CD1c-positive myeloid dendritic cell (primary cell): Measurements from ENCODE around the gene TLE5.

Experiments
- DNase-seq: peaks from one replicate; pipeline ENCODE4 v3.0.0-alpha.2; 2016; ENCODE audit errors: extremely low spot score

TLE5 gene, protein sequence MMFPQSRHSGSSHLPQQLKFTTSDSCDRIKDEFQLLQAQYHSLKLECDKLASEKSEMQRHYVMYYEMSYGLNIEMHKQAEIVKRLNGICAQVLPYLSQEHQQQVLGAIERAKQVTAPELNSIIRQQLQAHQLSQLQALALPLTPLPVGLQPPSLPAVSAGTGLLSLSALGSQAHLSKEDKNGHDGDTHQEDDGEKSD

DNA sequence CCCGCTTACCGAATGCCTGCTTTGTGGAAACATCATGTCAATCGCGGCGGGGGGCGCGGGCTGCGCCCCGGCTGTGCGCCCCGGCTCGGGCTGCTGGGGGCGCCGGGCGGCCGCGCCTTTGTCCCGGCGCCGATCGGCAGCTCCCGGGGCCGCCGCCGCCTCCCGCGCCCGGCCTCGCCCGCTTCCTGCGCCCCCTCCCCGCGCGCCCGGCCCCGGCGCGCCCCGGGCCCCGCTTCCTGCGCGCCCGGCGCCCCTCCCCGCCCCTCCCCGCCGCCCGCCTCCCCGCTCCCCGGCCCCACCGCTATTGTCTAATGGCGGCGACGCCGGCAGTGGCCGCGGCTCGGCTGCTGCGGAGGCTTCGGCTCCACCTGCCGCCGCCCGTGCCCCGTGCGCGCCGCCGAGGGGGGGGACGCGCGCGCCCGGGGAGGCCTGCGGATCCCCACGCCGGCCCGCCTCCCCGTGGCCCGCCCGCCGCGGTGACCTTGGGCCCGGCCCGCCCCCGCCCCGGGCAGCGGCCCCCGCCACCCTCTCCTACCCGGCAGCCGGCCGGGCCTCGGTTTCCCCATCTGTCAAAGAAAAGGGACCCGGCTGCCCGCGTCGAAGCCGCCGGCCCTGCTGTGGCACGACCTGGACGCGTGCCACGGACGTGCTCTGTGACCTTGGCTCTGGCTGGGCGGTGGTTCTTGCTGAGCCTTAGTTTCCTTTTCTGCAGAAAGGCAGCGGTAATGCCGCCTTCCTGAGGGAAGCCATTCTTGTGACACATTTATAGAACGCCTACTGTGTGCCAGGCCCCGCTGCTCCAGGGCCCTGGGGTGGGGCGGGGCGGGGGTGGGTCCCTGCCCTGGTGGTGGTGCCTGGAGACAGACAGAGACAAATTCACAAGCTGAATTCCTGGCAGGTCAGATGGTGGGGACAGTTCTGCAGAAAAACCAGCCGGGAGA lies at the start of gene TLE5:
TSS of gene TLE5 (minus strand) at position 331 of the 941 bp plus-strand sequence. CDS start at position 36, 295 bp downstream.
- DNase-seq: peak; percentile 69

DNA sequence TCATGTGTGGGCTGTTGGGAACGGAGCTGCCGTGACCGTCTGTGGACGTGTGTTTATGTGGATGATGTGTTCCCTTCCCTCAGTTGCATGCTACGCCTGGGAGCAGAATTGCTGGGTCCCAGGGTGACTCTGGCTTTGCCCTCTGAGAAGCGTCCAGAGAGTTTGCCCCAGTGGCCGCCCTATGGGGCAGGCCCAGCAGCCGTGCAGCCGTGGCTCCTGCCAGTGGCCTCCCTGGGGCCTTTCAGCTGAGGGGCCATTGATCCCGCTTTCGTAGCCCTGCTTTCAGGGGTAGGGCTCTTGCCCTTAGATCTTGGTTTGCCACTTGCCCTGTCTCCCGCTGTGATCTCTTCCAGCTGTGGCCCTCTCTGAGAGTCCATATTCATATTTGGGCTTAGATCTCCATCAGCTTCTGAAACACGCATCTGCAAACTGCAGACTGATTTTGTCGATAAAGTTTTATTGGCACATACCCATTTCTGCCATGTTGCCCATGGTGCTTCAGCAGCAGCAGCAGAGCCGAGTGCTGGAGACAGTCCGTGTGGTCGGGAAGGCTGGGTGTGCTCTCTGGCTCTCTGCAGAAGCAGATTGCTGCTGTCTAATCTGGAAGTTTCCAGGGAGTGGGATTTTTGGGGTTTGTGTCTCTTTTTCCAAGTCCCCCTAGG lies 49.4 kb upstream of the TLE5 start:
- no peak for DNase-seq

DNA sequence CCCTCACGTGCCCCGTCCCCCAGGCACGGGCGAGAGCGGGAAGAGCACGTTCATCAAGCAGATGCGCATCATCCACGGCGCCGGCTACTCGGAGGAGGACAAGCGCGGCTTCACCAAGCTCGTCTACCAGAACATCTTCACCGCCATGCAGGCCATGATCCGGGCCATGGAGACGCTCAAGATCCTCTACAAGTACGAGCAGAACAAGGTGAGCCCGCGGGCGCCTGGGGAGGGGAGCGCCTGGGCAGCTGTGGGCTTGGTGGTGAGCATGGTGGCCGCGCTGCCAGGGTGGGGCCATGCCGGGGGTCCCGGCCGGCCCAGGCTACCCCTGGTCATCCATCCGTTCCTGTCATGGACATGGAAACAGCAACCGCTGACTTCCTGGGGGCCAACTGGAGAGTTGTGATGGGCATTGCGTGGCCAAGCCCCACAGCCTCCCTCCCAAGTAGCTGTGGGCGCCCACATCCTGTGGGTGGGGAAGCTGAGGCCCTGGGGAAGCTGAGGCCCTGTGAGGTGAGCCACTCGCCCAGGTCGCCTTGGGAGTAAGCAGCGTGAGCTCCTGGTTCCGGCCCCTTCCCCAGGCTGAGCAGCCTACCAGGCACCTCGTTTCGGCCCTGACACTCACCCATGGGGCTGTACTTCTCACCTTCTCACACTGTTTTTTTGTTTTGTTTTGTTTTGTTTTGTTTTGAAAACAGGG lies 48.0 kb upstream of the TLE5 start:
- no peak for DNase-seq

DNA sequence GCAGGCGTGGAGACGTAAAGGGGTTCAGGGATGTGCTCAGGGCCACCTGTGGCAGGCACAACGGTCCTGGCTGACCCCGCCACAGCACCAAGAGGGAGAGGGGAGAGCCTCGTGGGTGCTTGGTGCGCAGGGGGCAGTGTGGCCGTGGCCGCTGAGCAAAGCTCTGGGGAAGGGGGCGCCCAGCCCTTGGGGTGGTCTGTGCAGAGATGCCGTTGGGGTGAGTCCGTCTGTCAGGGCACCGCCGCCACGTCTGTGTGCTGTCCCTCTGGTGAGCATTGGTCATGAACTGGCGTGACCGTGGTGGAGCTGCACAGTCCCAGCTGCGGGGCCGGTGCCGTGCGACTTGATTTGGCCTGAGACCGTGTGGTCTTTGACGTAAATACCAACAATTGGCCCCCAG lies 47.2 kb upstream of the TLE5 start:
- DNase-seq: no peak

DNA sequence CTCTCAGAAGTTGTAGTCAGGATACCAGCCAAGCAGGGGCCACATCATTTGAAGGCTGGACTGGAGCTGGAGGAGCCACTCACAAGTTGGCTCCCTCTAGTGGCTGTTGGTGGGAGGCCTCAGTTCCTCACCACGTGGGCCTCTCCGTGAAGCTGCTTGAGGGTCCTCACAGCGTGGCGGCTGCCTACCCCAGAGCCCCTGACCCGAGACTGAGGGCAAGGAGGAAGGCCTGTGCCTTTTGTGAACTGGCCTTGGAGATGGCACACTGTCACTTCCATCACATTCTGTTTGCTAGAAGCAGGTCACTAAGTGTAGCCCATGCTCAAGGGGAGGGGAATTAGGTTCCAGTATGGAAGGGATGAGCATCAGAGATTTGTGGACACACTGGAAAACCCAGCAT lies 46.5 kb upstream of the TLE5 start:
- DNase-seq: peak; percentile 74

DNA sequence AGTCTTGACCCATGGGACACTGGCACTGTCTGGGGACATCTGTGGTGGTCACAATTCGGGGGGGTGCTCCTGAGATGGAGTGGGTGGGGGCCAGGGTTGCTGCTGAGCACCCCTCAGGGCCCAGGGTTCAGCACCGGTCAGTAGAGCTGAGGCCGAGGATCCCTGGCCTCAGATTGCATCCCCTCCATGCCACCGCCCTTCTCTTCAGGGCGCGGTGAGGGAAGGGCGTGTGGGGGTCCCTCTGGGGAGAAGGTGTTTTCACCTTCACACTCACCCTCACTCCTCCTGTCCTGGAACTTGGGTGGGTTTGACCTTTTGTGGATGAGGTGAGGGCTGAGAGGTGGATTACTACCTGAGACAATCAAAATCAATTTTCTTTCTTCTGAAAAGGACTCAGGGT lies 45.4 kb upstream of the TLE5 start:
- DNase-seq: no peak

DNA sequence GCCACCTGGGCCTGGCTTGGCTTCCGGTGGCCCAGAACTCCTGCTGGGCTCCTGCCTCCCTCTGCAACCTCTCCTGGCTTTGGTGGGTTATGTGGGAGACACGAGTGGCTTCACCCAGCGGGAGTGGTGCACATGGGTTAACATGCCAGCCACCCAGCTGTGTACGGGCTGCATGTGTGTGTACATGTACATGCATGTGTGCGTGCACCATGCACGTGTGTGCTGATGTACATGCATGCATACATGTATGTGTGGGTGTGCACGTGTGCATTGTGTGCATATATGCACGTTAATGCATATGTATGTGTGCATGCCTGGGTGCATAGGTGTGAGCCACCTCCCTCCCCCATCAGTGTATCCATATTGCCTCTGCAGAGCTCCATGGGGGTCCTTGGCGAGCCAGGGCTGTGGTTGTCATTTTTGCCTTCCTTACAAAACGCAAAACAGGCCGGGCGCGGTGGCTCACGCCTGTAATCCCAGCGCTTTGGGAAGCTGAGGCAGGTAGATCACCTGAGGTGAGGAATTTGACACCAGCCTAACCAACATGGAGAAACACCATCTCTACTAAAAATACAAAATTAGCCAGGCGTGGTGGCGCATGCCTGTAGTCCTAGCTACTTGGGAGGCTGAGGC lies 44.3 kb upstream of the TLE5 start:
- no peak for DNase-seq

DNA sequence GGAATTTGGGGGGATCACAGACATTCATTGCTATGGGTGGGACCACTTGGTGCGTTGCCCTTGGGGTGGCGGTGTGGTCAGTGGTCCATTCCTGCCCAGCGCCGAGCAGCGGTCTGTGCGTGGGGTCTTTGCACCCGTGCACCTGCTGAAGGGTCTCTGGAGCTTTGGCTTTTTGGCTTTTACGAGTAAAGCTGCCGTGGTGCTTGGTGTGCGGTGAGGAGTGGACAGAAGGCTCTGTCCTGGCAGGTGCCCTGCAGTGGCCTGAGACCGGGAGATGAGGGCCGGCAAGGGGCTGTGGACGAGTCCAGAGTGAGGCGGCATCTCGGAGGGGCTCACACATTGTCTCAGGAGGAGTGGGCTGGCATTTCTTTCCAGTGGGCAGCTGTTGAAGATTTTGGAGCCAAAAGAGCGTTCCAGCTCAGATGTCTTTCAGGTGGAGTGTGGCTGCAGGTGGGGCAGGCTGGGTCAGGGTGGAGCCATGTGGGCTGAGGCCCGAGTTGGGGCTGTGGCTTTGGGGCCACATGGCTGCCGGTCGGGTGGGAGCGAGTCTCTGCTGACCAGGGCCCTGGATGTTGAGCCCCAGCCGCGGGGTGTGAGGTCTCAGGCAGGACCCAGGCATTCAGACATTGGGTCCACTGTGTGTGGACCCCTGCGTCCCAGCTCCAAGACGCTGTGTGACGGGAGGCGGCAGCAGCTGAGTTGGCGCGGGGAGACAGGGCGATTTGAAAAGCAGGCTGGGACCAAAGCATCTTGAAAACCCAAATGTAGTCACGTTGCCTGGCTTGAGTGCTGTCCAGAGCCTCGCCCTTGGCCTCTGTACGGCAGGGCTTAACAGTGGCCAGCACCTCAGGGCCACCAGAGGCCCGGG lies 43.6 kb upstream of the TLE5 start:
- DNase-seq: no peak

DNA sequence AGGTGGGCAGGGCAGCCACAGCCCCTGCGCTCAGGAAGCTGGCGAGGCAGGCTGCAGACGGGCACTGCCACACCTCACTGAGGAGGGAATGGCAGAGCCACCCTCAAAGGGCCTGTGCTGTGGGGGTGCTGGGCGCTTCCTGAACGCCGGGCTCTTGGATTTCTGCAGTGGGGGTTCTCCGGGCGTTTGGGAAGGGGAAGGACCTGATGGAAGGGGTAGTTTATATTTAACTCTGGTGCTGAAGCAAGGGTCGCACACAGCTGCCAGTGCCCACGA lies 42.4 kb upstream of the TLE5 start:
- no peak for DNase-seq

DNA sequence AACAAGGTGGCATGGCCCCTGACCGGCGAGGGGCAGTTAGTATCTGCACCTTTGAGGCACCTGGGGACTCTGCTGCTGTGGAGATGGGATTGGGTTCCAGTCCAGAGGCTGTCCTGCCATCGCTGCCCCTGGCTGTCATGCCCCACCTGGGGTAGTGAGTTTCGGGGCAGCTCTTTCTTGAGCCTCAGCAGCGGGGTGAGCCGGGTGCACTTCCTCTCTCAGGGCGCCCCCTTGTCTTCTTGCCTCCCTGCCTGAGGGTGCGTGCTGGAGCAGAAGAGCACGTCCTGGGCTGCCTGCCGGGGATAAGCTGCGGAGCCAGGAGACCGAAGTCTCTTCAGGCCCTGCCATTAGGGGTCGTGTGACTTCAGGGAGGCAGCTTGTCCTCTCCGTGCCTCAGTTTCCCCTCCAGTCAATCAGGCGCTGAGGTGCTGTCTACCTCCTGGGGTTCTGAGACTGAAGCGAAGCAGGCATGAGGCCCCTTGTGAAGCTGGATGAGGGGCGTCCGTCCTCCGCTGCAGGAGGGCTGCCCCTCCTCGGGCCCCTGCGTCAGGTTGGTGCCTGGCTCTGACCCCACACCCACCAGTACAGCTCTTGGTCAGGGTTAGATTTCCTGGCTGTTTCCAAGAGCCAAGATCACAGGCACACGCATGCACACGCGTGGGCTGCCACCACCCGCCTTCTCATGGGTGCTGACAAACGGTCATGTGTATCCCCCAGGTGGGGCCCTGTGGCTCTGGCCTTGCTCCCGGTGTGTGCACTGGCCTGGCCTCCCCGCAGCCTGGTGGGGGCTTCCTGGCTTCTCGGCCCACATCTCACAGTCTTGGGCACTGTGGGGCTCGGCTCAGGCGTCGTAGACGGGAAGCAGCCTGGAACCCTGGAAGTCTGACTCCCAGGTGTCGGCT lies 40.2 kb upstream of the TLE5 start:
- DNase-seq: no peak

DNA sequence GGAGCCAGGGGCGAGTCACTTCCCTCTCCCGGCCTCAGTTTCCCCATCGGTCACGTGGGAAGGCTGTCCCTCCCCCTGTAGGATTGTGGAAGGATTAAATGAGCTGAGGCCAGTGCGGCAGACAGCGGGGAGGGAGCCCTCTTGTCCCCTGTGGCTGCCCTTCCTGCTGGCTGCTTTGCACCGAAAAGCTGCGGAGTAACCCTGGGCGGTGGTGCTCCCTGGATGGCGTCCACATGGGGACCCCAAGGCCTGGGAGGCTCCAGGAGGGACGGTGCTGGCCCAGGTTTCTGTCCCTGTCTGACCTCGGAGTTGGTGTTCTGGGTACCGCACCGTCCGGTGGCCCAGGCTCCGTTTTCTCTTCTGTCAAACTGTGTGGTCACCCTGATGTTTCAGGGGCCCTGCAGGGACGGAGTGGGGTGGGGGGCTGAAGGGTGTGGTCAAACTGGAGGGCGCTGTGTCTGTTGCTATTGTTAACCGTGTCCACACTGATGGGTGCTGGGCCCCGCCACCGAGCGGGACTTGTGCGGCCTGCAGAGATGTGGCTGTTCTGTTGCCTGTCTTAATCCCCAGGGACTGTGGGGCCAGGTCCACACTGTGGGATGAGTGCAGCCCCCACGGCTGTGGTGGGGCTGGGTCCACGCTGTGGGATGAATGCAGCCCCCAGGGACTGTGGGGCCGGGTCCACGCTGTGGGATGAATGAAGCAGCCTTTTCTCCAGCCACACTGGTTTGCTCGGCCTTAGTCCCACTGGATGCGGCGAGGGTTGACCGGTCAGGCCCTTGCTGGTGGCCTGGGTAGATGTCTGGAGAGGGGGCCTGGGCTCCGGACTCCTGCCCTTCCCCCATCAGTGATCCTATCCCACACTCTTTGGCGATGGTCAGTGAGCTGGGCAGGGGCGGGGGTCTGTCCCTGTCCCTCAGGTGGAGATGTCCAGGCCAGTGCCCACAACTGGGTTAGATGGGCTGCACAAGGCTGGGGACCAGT lies 38.7 kb upstream of the TLE5 start:
- no peak for DNase-seq

DNA sequence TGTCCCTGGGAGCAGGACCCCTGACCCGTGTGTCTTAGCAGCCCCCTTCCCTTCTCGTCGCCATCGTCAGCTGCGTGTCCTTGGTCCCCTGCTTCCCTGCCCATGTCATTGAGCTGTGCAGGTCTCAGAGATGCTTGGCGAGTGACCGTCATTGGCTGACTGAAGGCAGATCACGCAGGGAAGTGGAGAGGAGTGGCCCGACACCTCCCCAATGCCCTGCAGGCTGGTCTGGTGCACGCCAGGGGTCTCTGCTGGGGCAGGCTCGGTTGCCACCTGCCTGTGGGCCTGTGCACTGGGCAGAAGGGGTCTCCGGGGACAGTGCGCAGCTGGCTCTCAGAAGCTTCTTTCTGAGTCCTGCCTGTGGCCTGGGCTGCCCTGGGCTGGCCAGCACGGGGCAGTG lies 38.0 kb upstream of the TLE5 start:
- DNase-seq: no peak

DNA sequence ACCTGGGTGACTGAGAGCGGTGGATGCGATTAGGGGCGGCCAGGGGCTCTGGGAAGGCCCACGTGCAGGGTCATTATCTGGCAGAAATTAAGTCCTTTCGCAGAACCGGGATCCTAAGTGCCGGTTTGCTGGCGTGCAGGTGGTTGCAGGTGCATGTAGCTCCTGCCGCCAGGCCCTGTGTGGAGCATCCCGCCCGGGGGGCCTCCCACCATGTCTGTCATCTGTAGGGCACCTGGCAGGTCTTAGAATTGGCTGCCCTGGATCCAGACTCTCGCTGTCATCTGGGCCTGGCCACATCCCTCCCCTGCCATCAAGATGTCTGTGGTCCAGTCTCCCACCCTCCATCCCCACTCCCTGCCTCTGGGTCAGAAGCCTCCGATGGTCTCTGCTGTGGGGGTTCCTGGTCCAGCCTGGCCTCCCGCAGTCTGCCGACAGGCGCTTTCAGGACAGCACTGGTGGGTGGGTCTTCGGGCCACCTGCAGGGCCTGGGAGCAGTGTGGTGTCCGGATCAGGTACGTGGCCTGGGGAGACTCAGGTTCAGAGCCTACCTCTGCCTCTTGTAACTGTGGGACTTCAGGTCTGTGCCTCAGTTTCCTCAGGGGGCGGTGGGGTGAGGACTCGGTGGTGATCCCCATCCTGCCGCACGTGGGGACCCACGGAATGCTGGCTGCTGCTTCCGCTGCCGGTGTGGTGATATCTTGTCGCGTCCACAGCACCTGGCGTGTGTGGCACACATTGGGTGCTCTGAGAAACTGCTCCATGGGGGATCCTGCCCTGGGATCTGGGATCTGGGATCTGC lies 37.3 kb upstream of the TLE5 start:
- DNase-seq: no peak

DNA sequence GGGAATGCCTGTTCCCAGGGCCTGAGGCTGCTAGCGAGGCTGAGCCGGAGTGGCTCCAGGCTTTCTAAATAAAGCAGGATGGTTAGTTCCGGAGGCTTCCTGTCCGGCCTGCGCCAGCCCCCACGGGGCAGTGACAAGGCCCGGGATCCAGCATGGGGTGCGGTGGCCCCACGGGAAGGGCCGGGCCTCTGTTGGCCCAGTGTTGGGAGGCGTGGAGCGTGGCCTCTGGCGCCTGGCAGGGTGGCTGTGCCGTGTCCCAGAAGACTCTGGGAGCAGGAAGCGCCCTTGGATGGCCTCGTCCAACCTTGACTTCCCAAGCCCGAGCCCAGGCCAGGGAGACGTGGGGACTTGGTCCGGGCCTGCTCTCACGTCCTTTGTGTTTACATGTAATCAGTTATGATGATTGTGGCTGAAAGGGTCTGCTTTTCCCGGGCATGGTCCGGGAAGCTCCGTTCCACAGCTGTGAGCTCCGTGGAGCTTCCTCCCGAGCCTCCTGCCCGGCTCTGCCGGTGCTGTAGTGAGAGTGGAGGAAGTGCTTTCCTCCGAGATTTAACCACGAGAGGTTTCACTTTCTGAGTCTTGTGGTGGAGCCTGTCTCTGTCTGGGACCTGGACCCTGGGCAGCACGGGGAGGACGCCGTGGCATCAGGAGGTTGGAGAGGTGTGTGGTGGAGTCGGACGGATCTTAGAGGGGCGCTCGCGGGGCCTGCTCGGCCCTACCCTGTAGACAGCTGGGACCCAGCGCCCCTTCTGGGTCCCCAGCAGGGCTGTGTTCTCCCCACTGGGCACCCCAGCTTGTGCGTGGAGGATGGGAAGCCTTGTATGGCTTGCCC lies 36.4 kb upstream of the TLE5 start:
- DNase-seq: peak; percentile 28

DNA sequence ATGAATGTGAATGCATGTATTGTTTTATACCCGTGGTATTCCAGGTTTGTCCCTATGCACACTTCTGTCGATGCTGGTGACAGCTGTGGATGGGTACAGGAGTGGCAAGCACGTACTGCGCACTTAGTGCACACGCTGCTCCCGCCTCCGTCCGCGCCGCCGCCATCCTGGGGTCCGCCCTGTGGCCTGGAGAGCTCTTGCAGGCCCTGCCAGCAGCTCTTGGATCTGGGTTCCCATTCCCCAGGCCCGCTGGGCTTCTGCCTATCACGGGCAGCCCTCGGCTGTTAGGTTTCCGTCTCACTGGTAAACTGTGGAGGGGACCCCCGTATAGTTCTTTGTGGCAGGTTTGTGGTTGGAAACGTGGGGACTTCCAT lies 35.8 kb upstream of the TLE5 start:
- DNase-seq: no peak

DNA sequence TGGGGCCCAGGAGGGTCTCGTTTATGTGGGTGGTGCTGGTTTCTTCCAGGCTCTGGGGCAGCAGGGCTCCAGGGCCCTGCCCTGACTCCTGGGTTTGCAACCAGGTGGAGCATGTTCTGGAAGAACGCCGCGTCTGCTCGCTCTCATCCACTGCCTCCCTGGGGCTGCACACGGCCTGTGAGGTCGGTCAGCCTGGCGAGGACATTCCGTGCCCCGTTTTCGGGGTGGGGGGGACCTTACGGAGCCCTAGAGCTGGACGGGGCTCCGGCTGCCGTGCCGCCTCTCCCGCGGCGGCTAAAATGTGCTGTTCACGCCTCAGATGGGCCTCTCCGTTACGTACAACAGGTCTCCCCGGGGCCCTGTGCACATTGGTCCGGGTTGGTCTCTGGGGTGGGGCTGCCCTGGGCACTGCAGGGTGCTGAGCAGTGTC lies 35.2 kb upstream of the TLE5 start:
- no peak for DNase-seq

DNA sequence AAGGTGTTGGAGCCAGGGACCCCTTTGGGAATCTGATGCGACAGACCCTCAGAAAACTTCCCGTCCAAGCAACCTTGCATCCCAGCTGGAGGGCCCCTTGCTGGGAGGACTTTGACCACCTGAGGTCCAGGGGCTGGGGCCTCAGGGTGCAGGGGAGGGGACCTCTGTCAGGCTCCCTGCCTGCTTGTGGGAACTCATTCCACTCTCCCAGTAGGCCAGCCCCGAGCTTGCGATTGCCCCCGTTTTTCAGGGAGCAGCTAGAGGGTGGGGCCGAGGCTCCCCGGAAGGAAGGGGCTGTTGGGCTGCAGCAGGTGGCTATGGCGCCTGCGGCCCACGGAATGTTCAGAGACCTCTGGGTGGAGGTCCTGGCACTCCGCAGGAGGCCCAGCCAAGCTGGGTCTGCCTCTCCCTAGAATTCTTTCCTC lies 34.6 kb upstream of the TLE5 start:
- DNase-seq: no peak
